SU-DHL-6 (cell line): Measurements from ENCODE around the gene ZNF555.

Source experiments
- H2AFZ ChIP-seq: fragments of 200-600 bp; sonication (generic); 2 replicates; pipeline ENCODE4 v1.6.1; 2014; ENCODE audit warnings: low read depth, mild to moderate bottlenecking, moderate library complexity, mixed read lengths, antibody characterized with exemption, low read length; ENCODE audit not compliant: severe bottlenecking
- H3F3A ChIP-seq: fragments of 200-600 bp; shearing (Covaris generic); 2 replicates; pipeline ENCODE4 v1.6.0; 2016; ENCODE audit warnings: antibody characterized with exemption, mild to moderate bottlenecking; ENCODE audit not compliant: insufficient read depth
- H3K27ac ChIP-seq: fragments of 200-600 bp; sonication (generic); 2 replicates; pipeline ENCODE4 v1.5.1; 2016; ENCODE audit warnings: low read depth, mild to moderate bottlenecking, low read length, moderate library complexity, mixed read lengths
- H3K27me3 ChIP-seq: fragments of 200-600 bp; sonication (generic), shearing (Covaris generic); 2 replicates; pipeline ENCODE4 v1.6.0; 2014; ENCODE audit warnings: mild to moderate bottlenecking, low read length
- H3K36me3 ChIP-seq: fragments of 200-600 bp; sonication (generic); 2 replicates; pipeline ENCODE4 v1.6.1; 2014; ENCODE audit warnings: mild to moderate bottlenecking, low read length, mixed read lengths
- H3K4me2 ChIP-seq: fragments of 300-600, 200-600 bp; shearing (Covaris generic), sonication (generic); 2 replicates; pipeline ENCODE4 v1.6.0; 2014; ENCODE audit warnings: low read length, low read depth, mild to moderate bottlenecking; ENCODE audit not compliant: poor library complexity, severe bottlenecking
- H3K4me3 ChIP-seq: fragments of 200-600 bp; sonication (generic); 2 replicates; pipeline ENCODE4 v1.5.1; 2014; ENCODE audit warnings: antibody characterized with exemption, low read length, mild to moderate bottlenecking, mixed read lengths; ENCODE audit not compliant: insufficient read depth, poor library complexity, severe bottlenecking
- H3K79me2 ChIP-seq: fragments of 200-600 bp; sonication (generic); 2 replicates; pipeline ENCODE4 v1.6.1; 2014; ENCODE audit warnings: mild to moderate bottlenecking, low read length, moderate library complexity; ENCODE audit not compliant: insufficient read depth
- H3K9ac ChIP-seq: fragments of 200-600 bp; sonication (generic); 2 replicates; pipeline ENCODE4 v1.7.0; 2014; ENCODE audit warnings: mild to moderate bottlenecking, low read length
- H3K9me2 ChIP-seq: fragments of 200-600 bp; sonication (generic); replicated peaks from 2 replicates; pipeline ENCODE4 v1.6.1; 2014; ENCODE audit warnings: low read length; ENCODE audit not compliant: insufficient read depth
- H3K9me3 ChIP-seq: fragments of 200-600 bp; sonication (generic); 2 replicates; pipeline ENCODE4 v1.6.1; 2014; ENCODE audit warnings: low read length, mixed read lengths; ENCODE audit not compliant: insufficient read depth
- H4K20me1 ChIP-seq: fragments of 200-600 bp; sonication (generic); 2 replicates; pipeline ENCODE4 v1.6.1; 2014; ENCODE audit warnings: low read depth, mild to moderate bottlenecking, antibody characterized with exemption, low read length, moderate library complexity, mixed read lengths
- EZH2phosphoT487 ChIP-seq: fragments of 200-600 bp; sonication (generic), shearing (Covaris generic); conservative IDR thresholded peaks from 2 replicates; pipeline ENCODE4 v1.6.1; 2018; ENCODE audit warnings: mild to moderate bottlenecking, antibody characterized with exemption, low read length, moderate library complexity, mixed read lengths
- TF ChIP-seq, protein P1 (sequence below): fragments of 200-600 bp; sonication (generic); IDR thresholded peaks from one replicate; pipeline ENCODE4 v1.5.1; 2017; ENCODE audit warnings: antibody characterized with exemption, mild to moderate bottlenecking, low read length, moderate library complexity; ENCODE audit not compliant: insufficient read depth, poor library complexity, severe bottlenecking

Gene ZNF555

DNA sequence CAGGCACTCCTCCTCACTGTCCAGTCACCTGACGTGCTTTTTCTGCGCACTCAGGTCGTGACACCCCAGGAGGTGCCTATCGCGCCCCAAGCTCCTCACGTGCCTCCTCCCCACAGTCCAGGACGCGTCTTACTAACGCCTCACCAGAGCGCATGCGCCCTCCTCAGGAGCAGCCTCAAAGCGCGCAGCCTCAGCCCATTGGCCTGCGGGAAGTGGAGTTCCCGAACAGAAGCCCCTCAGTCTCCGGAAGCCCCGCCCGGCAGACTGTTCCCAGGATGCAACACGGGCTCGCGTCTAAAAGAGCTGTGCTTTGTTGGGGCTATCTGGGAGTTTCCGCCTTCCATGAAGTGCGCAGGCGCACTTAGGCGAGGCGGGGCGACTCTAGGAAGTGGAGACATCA, 17.6 kb downstream of the ZNF555 start:
- Histone ChIP-seq H3K9me3 (peaks cover 10% of the 10 kb centered on the region; the same call in 1 of the 2 replicates), H4K20me1 (no peaks in the 10 kb centered on the region)
- TF ChIP-seq, protein P1, sequence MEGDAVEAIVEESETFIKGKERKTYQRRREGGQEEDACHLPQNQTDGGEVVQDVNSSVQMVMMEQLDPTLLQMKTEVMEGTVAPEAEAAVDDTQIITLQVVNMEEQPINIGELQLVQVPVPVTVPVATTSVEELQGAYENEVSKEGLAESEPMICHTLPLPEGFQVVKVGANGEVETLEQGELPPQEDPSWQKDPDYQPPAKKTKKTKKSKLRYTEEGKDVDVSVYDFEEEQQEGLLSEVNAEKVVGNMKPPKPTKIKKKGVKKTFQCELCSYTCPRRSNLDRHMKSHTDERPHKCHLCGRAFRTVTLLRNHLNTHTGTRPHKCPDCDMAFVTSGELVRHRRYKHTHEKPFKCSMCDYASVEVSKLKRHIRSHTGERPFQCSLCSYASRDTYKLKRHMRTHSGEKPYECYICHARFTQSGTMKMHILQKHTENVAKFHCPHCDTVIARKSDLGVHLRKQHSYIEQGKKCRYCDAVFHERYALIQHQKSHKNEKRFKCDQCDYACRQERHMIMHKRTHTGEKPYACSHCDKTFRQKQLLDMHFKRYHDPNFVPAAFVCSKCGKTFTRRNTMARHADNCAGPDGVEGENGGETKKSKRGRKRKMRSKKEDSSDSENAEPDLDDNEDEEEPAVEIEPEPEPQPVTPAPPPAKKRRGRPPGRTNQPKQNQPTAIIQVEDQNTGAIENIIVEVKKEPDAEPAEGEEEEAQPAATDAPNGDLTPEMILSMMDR = no peak
- no peak for TF ChIP-seq EZH2phosphoT487

DNA sequence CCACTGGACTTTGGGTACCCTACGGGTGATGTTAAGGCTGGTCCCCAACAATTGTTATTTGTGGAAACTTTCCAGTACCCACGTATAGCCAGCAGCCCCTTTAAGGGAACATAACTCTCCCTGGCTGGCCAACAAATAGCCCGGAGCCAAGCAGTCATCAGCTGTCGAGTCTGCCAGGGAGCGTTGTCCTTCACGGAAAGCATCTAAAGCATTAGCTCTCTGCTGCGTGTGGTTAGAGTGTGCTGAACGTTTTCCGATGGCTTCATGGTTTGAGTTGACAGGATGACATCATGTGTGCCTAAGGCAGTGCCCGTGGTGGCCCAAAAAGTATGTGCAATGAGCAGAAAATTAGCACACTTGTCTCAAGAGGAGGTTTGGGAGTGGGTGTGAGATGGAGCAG, 22.5 kb downstream of the ZNF555 start:
- H3K4me2 ChIP-seq = no peak overlapping the region

More for the DNA sequence above, 17.6 kb downstream of the ZNF555 start:
- no peaks in the 10 kb centered on the region for H3F3A ChIP-seq
- no peak overlapping the region for H3K4me3 ChIP-seq
- H3K79me2 ChIP-seq = no peaks in the 10 kb centered on the region
- H3K36me3 ChIP-seq = peaks cover 9% of the 10 kb centered on the region; the same call in 1 of the 2 replicates
- H3K9ac ChIP-seq = no peak overlapping the region
- H3K27ac ChIP-seq = no peak overlapping the region
- H2AFZ ChIP-seq = no peak overlapping the region
- no peaks in the 10 kb centered on the region for H3K27me3 ChIP-seq
- H3K9me2 ChIP-seq = no peaks in the 10 kb centered on the region
- no peak overlapping the region for H3K4me2 ChIP-seq

DNA sequence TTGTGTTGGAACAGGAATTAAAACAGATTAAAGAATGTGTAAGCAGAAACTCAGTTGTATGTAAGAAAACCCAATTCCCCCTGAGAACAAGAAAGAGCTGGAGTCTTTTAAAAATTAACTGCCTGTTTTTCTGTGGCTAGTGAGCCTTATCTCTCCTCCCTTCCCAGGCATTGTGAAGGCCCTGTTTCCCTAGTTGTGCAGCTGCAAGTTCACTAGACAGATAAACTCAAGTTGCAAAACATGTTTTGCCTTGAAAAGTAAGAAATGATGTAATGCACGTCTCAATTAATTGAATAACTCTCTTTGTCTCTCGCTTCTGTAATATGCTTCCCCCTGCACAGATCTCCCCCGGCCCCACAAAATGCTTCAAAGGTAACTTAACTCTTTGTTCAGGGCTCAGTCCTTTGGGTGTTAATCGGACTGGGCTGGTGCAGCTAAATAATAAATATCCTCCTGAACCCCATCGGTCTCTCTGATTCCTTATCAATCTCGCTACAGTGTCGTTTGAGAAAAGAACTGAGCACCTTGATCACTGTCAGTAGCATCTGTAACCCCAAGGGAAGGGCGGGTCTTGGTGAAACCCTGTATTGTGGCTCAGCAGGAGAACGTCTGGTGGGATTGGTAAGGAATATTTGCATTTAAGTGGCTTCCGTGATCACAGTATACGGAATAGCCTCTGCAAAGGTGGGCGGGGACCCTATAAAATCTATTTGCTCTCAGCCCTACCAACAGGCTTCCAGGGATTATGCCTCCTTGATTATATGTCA, 24.2 kb downstream of the ZNF555 start:
- H3K27me3 ChIP-seq = no peaks in the 10 kb centered on the region
- H3K79me2 ChIP-seq = no peaks in the 10 kb centered on the region
- TF ChIP-seq EZH2phosphoT487 = no peak
- TF ChIP-seq, protein P1 = no peak

More for the DNA sequence above, 22.5 kb downstream of the ZNF555 start:
- Histone ChIP-seq H3K36me3 (no peaks in the 10 kb centered on the region), H3K9me3 (no peaks in the 10 kb centered on the region), H4K20me1 (no peaks in the 10 kb centered on the region), H3K27ac (no peak overlapping the region), H3K4me3 (no peak overlapping the region), H2AFZ (no peak overlapping the region), H3K79me2 (no peaks in the 10 kb centered on the region), H3K9ac (no peak overlapping the region), H3F3A (no peaks in the 10 kb centered on the region), H3K27me3 (no peaks in the 10 kb centered on the region), H3K9me2 (no peaks in the 10 kb centered on the region)
- TF ChIP-seq, protein P1 = no peak
- no peak for TF ChIP-seq EZH2phosphoT487

More for the DNA sequence above, 24.2 kb downstream of the ZNF555 start:
- Histone ChIP-seq H3K9ac (no peak overlapping the region), H3K4me2 (no peak overlapping the region), H3K36me3 (no peaks in the 10 kb centered on the region), H3K9me2 (no peaks in the 10 kb centered on the region), H3K27ac (no peak overlapping the region), H4K20me1 (no peaks in the 10 kb centered on the region), H2AFZ (no peak overlapping the region), H3F3A (no peaks in the 10 kb centered on the region), H3K9me3 (no peaks in the 10 kb centered on the region), H3K4me3 (no peak overlapping the region)
